ENCODE results near the gene RSPH9. TPM values are rescaled to one million over a fixed set of nuclear protein-coding genes. Genes with fewer than 3 reads are reported as not detected.
"Not testable (repeated sequence)": the region's sequence is repeated elsewhere in the genome, so short reads cannot be mapped to it uniquely, and the experiment has no call there.

The RSPH9 gene
- total RNA-seq, 8 experiments from 2014 or later = 1.1 to 9.7 (median 4.6) TPM

DNA sequence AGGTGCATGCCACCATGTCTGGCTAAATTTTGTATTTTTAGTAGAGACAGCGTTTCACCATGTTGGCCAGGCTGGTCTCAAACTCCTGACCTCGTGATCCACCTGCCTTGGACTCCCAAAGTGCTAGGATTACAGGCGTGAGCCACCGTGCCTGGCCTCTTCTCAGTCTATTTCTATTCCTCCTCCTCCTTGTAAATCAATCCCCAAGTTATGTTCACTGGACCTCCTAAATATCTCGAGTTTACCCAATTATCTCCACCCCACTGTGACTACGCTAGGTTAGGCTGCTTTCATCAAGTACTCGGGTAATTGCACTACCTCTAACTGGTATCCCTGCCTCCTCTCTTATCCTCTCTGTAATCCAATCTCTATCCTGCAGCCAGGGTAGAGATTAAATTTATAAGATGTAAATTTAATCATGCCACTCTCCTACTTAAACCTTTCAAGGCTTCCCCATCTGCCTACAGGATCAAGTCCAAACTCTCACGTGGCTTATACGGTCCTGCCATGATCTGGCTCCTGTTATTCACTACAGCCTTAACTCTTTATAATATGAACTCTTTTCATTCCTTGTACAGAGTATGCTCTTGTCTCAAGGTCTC, 10.0 kb upstream of the RSPH9 start:
- in situ Hi-C loops (cut with MboI; ENCODE audit: low pct_unique_long_range_greater_than_20kb in 2 of 9, low sequenced_read_pairs in 9 of 9, unreplicated experiment in 9 of 9) = no loop called here

DNA sequence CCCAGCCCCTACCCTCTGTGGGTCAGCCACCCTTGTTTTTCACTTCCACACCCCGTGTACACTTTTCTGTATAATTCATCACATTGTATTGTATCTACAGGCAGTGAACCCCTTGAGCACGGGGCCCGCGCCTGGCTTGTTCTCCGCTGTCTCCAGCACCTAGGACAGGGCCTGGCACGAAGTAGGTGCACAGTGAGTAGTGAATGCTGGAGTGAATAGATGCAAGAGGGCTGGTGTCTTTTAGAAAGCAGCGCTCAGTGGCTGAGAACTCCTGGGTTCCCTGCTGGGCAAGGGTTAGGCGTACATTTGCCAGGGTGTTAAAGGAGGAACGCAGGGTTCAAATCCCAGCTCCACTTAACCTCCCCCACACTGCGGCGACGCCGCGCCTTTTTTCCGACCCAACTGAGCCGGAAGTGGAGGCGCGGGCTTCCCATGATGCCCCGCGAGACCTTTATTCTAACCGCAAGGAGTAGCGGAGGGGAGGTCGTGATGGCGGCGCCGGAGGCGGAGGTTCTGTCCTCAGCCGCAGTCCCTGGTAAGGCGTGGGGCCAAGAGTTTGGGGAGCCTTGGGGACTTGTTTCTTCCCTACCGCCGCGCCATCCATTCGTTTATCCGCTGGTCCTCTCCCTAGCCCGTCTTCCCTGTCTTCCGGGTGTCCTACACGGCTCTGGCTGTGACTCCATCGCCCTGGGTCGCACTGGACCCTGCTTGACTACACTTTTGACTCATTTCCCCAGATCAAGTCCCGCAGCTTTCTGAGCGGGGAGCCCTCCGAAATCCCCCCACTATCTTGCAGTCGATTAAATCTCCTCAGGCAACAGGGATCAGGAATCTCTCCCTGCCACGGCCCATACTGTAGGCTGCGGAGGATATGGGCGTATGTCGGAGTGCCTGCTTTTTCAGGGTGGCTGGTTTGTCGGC, 9.2 kb upstream of the RSPH9 start, which contains the start of gene MAD2L1BP:
TSS of gene MAD2L1BP (plus strand) at position 454 of the 921 bp plus-strand sequence. CDS start at position 490, 36 bp downstream.
- peak within 1 kb of the TSS; percentile 79 to 91 (median 83) for H3K4me3 ChIP-seq
- in situ Hi-C loops (cut with MboI; ENCODE audit: low pct_unique_long_range_greater_than_20kb in 2 of 9, low sequenced_read_pairs in 9 of 9, unreplicated experiment in 9 of 9) = no loop called here
- 0 to 31% (median 15%) methylated on average over 1 to 33 of the region's 48 CpGs; no CpG with 5 or more reads in 1 of the 10 experiments for WGBS, 10 experiments
- peak within 1 kb of the TSS; percentile 81 to 84 for H3K27ac ChIP-seq
- peaks cover 26 to 27% of the 10 kb centered on the region in 2 donors for H3K4me1 ChIP-seq (replicated peaks in 1 of 2)
- peak; percentile 89 to 96 (median 94) for ATAC-seq (replicated peaks in 6 of 8)

More for the DNA sequence above, 10.0 kb upstream of the RSPH9 start:
- 64 to 100% (median 90%) methylated on average over 1 to 9 of the region's 9 CpGs for WGBS, 10 experiments
- no peak overlapping the region for H3K27ac ChIP-seq
- H3K4me3 ChIP-seq = no peak overlapping the region
- ATAC-seq (replicated peaks in 6 of 8) = no peak
- H3K4me1 ChIP-seq (replicated peaks in 1 of 2) = peaks cover 30 to 32% of the 10 kb centered on the region in 2 donors

DNA sequence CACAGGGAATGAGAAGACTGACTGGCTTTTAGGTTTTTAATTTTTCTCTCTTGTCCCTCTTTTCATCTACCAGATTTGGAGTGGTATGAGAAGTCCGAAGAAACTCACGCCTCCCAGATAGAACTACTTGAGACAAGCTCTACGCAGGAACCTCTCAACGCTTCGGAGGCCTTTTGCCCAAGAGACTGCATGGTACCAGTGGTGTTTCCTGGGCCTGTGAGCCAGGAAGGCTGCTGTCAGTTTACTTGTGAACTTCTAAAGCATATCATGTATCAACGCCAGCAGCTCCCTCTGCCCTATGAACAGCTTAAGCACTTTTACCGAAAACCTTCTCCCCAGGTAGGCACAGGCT, 8.6 kb upstream of the RSPH9 start:
- peaks cover 26 to 27% of the 10 kb centered on the region in 2 donors for H3K4me1 ChIP-seq (replicated peaks in 1 of 2)
- H3K27ac ChIP-seq = peak overlapping the region; percentile 81 to 84
- peak in 3 of 8 experiments; percentile 9 to 29 (median 28) for ATAC-seq (replicated peaks in 6 of 8)
- peak overlapping the region; percentile 79 to 91 (median 83) for H3K4me3 ChIP-seq
- WGBS, 10 experiments = 0 to 52% (median 18%) methylated on average over 1 to 5 of the region's 7 CpGs; no CpG with 5 or more reads in 2 of the 10 experiments
- in situ Hi-C loops (cut with MboI; ENCODE audit: low pct_unique_long_range_greater_than_20kb in 2 of 9, low sequenced_read_pairs in 9 of 9, unreplicated experiment in 9 of 9) = no loop called here

DNA sequence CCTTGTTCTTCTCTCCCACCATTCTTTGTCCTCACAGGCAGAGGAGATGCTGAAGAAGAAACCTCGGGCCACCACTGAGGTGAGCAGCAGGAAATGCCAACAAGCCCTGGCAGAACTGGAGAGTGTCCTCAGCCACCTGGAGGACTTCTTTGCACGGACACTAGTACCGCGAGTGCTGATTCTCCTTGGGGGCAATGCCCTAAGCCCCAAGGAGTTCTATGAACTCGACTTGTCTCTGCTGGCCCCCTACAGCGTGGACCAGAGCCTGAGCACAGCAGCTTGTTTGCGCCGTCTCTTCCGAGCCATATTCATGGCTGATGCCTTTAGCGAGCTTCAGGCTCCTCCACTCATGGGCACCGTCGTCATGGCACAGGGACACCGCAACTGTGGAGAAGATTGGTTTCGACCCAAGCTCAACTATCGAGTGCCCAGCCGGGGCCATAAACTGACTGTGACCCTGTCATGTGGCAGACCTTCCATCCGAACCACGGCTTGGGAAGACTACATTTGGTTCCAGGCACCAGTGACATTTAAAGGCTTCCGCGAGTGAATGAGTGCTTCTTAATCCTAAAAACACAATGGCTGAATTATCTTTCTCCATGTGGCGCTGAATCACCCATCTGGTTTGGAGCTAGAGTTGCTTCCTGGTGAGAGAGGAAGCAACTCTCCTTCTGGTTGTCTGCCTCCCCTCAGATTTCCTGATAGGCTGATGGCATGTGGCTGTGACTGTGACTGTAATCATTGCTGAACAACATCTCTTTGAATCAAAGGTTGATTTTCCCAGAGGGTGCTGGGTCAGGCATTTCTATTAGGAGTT, 4.6 kb upstream of the RSPH9 start:
- Histone ChIP-seq H3K4me1 (replicated peaks in 1 of 2) (peaks cover 31 to 38% of the 10 kb centered on the region in 2 donors), H3K27ac (no peak overlapping the region), H3K4me3 (no peak overlapping the region)
- no peak for ATAC-seq (replicated peaks in 6 of 8)
- in situ Hi-C loops (cut with MboI; ENCODE audit: low pct_unique_long_range_greater_than_20kb in 2 of 9, low sequenced_read_pairs in 9 of 9, unreplicated experiment in 9 of 9) = no loop called here
- 60 to 100% (median 94%) methylated on average over 1 to 6 of the region's 21 CpGs; no CpG with 5 or more reads in 3 of the 10 experiments for whole genome bisulfite sequencing, 10 experiments

DNA sequence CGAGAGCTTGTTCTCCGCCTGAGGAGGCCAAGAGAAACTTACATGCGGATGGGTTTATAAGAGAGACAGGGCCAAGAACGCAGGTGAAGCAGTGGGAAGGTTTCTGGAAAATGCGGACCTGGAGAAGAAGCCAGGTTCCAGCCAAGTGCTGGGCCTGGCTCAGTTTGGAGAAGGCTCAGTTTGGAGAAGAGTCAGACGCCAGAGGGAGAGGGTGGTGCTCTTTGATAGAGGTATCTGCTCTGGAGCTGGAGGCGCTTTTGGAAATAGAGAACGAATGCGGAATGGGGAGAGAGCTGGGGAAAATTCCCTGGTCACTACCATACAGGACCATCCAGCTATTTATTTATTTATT, 753 bp downstream of the RSPH9 start:
- WGBS, 10 experiments = 5 to 31% (median 22%) methylated on average over 2 to 7 of the region's 9 CpGs; no CpG with 5 or more reads in 6 of the 10 experiments
- Histone ChIP-seq H3K27ac (peak overlapping the region in 1 of 2 donors; percentile 79), H3K4me1 (replicated peaks in 1 of 2) (peaks cover 5 to 13% of the 10 kb centered on the region in 2 donors), H3K4me3 (peak overlapping the region; percentile 33 to 45 (median 39))
- ATAC-seq (replicated peaks in 6 of 8) = no peak
- in situ Hi-C loops (cut with MboI; ENCODE audit: low pct_unique_long_range_greater_than_20kb in 2 of 9, low sequenced_read_pairs in 9 of 9, unreplicated experiment in 9 of 9) = no loop called here

DNA sequence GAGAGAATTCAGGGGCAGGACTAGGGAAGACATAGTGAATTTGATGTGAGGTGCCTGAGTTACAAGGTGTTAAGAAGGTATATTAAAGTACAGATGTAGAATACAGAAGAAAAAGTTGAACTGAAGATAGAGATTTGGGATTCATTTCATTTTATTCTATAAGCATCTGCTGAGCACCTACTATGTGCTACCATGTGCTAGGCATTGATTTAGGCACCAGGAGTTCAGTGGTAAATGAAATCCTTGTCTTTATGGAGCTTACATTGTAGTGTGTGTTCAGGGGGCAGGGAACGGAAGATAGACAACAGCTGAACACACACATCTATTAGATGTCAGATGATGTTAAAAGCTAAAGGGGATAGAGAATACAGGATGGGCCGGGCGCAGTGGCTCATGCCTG, 2.8 kb downstream of the RSPH9 start:
- no peak overlapping the region for H3K4me3 ChIP-seq
- peaks cover 5 to 10% of the 10 kb centered on the region in 2 donors for H3K4me1 ChIP-seq (replicated peaks in 1 of 2)
- no peak for ATAC-seq (replicated peaks in 6 of 8)
- 74 to 100% (median 91%) methylated on average over 2 to 3 of the region's 3 CpGs; no CpG with 5 or more reads in 4 of the 10 experiments for WGBS, 10 experiments
- no peak overlapping the region for H3K27ac ChIP-seq
- in situ Hi-C loops (cut with MboI; ENCODE audit: low pct_unique_long_range_greater_than_20kb in 2 of 9, low sequenced_read_pairs in 9 of 9, unreplicated experiment in 9 of 9) = no loop called here

DNA sequence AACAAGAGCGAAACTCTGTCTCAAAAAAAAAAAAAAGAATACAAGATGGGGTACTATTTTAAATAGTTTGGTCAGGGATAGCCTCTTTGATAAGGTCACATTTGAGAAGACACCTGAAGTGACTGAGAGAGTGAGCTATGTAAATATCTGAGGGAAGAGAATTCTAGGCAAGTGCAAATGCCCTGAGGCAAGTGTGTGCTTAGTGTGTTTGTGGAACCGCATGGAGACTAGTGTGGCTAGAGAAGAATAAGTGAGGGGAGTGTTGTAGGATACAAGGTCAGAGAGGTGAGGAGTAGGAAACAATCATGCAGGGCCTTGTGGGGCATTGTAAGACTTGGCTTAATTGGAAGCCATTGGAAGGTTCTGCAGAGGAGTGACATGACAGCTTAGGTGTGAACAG, 3.4 kb downstream of the RSPH9 start:
- in situ Hi-C loops (cut with MboI; ENCODE audit: low pct_unique_long_range_greater_than_20kb in 2 of 9, low sequenced_read_pairs in 9 of 9, unreplicated experiment in 9 of 9) = no loop called here
- H3K4me3 ChIP-seq = no peak overlapping the region
- 78 to 100% (median 93%) methylated on average over 1 to 2 of the region's 2 CpGs; no CpG with 5 or more reads in 4 of the 10 experiments for WGBS, 10 experiments
- no peak overlapping the region for H3K27ac ChIP-seq
- H3K4me1 ChIP-seq (replicated peaks in 1 of 2) = peaks cover 5% of the 10 kb centered on the region in 2 donors
- ATAC-seq (replicated peaks in 6 of 8) = no peak

DNA sequence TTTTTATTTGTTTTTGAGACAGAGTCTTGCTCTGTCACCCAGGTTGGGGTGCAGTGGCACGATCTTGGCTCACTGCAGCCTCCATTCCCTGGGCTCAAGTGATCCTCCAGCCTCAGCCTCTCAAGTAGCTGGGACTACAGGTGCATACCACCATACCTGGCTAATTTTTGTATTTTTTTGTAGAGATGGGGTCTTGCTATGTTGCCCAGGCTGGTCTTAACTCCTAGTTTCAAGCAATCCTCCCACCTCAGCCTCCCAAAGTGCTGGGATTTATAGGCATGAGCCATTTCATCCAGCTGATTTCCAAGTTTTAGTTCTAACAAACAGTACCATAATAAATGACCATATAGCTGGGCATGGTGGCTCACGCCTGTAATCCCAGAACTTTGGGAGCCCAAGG, 8.0 kb downstream of the RSPH9 start:
- H3K4me3 ChIP-seq; ATAC-seq (replicated peaks in 6 of 8); H3K4me1 ChIP-seq (replicated peaks in 1 of 2); H3K27ac ChIP-seq: not testable (repeated sequence)
- WGBS, 10 experiments = 86 to 100% (median 98%) methylated on average over 1 to 2 of the region's 2 CpGs; no CpG with 5 or more reads in 4 of the 10 experiments
- in situ Hi-C loops (cut with MboI; ENCODE audit: low pct_unique_long_range_greater_than_20kb in 2 of 9, low sequenced_read_pairs in 9 of 9, unreplicated experiment in 9 of 9) = loop anchor here in 5 of 9 experiments (25.0 kb wide), 1 partner anchor 434 kb away; no protein-coding TSS in a partner anchor

DNA sequence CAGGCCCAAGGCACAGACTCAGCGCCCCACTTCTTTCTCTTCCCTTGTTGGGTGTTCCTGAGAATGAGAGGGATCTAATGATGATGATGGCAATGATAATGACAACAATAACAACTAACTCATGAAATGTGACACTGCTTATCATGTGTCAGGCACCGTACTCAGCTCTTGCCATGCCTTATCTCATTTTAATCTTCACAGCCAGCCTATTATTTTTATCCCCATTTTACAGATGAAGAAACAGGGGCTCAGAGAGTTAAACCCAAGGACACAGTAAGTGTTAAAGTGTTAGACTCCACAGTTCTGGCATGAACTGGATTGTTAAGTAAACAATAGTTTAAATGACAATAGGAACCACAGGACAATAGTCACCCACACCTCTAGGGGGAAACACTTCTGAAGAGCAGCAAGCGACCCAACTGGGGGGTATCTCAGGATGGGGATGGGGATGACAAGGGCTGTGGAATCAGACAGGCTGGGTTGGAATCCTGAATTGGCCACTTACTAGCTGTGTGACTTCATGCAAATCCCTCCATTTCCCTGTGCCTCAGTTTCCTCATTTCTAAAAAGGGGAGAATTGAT, 12.5 kb downstream of the RSPH9 start:
- H3K4me1 ChIP-seq (replicated peaks in 1 of 2) = no peaks in the 10 kb centered on the region
- 68 to 100% (median 81%) methylated on average over 1 to 3 of the region's 3 CpGs; no CpG with 5 or more reads in 4 of the 10 experiments for WGBS, 10 experiments
- ATAC-seq (replicated peaks in 6 of 8) = no peak
- in situ Hi-C loops (cut with MboI; ENCODE audit: low pct_unique_long_range_greater_than_20kb in 2 of 9, low sequenced_read_pairs in 9 of 9, unreplicated experiment in 9 of 9) = loop anchor here in 5 of 9 experiments (25.0 kb wide), 1 partner anchor 430 kb away; no protein-coding TSS in a partner anchor
- no peak overlapping the region for H3K27ac ChIP-seq
- H3K4me3 ChIP-seq = no peak overlapping the region

DNA sequence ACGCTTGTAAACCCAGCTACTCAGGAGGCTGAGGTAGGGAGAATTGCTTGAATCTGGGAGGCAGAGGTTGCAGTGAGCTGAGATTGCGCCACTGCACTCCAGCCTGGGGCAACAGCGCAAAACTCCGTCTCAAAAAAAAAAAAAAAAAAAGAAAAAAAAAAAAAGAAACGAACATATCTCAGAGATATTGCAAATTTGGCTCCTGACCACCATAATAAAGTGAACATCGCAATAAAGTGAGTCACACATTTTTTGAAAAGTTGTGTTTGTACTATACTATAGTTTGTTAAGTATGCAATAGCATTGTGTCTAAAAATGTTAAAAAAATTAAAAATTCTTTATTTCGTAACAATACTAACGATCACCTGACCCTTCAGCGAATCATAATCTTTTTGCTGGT, 13.3 kb downstream of the RSPH9 start:
- in situ Hi-C loops (cut with MboI; ENCODE audit: low pct_unique_long_range_greater_than_20kb in 2 of 9, low sequenced_read_pairs in 9 of 9, unreplicated experiment in 9 of 9) = loop anchor here in 5 of 9 experiments (25.0 kb wide), 1 partner anchor 429 kb away; no protein-coding TSS in a partner anchor
- H3K4me1 ChIP-seq (replicated peaks in 1 of 2) = no peaks in the 10 kb centered on the region
- no peak for ATAC-seq (replicated peaks in 6 of 8)
- 80 to 97% (median 92%) methylated on average over 4 to 9 of the region's 9 CpGs for WGBS, 10 experiments
- no peak overlapping the region for H3K27ac ChIP-seq
- H3K4me3 ChIP-seq = no peak overlapping the region

DNA sequence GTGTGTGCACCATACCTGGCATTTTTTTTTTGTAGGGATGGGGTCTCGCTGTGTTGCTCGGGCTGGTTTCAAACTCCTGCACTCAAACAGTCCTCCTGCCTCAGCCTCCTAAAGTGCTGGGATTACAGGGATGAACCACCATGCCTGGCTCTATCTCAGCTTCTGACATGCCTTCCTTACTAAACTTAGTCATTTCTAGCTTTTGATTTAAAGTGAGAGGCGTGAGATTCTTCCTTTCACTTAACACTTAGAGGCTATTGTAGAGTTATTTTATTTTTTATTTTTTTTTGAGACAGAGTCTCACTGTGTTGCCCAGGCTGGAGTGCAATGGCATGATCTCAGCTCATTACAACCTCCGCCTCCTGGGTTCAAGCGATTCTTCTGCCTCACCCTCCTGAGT, 18.1 kb downstream of the RSPH9 start:
- in situ Hi-C loops (cut with MboI; ENCODE audit: low pct_unique_long_range_greater_than_20kb in 2 of 9, low sequenced_read_pairs in 9 of 9, unreplicated experiment in 9 of 9) = loop anchor here in 6 of 9 experiments (10.0 to 25.0 kb wide), 2 partner anchors 412 to 424 kb away; no protein-coding TSS in a partner anchor
- not testable (repeated sequence) for ATAC-seq (replicated peaks in 6 of 8); H3K27ac ChIP-seq; H3K4me3 ChIP-seq
- peaks cover 7 to 11% of the 10 kb centered on the region in 2 donors for H3K4me1 ChIP-seq (replicated peaks in 1 of 2)
- WGBS, 10 experiments = 67 to 100% (median 86%) methylated on average over 1 to 5 of the region's 5 CpGs; no CpG with 5 or more reads in 4 of the 10 experiments

DNA sequence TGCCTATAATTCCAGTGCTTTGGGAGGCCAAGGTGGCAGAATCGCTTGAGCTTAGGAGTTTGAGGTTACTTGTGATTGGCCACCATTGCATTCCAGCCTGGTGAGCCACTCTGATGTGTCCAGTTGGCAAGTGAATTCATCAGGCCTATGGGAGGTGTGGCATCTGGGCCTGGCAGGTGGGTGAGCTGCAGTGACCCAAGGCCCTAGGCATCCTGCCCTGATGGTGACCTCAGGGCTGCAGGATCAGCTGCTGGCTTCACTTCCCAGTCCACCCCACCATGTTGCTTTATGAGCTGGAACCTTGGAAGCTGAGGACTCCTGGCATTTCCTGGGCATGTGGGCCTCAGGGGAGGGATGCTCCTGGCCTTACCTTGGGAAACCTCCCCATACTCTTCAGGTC, 20.5 kb downstream of the RSPH9 start:
- ATAC-seq (replicated peaks in 6 of 8) = no peak
- H3K4me1 ChIP-seq (replicated peaks in 1 of 2) = peaks cover 13 to 28% of the 10 kb centered on the region in 2 donors
- 83 to 100% (median 100%) methylated on average over 1 of the region's 1 CpG; no CpG with 5 or more reads in 7 of the 10 experiments for WGBS, 10 experiments
- H3K4me3 ChIP-seq = no peak overlapping the region
- in situ Hi-C loops (cut with MboI; ENCODE audit: low pct_unique_long_range_greater_than_20kb in 2 of 9, low sequenced_read_pairs in 9 of 9, unreplicated experiment in 9 of 9) = loop anchor here in 6 of 9 experiments (10.0 to 25.0 kb wide), 2 partner anchors 409 to 422 kb away; no protein-coding TSS in a partner anchor
- no peak overlapping the region for H3K27ac ChIP-seq
